ENCODE results near the gene DPH5.

DNA sequence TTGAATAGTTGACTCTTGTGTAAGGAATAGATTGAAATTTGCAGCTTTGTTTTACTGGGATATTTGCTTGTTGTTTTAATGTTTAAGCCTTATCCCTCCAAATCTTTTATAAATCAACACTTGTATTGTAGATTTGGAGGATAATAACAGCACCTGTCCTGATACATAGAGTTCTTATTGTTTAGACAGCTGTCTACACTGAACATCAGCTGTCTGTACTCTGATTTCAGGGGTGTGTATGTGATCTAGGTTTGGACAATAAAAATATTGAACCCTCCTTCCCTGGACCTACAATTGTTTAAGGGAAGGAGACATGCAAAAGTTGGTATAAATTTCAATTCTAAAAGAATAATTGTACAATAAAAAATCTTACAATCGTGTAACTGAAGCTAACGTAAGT is 48.3 kb upstream of the DPH5 start:
- TF ChIP-seq TAF1 (IDR thresholded peaks at IDR 0.05; ENCODE audit: borderline replicate concordance, insufficient read depth, low read length): no peak
- TF ChIP-seq POLR2AphosphoS5 (IDR thresholded peaks at IDR 0.05; ENCODE audit: low read depth, low read length): no peak
- no peak for TF ChIP-seq SIN3A (IDR thresholded peaks at IDR 0.05; ENCODE audit: borderline replicate concordance, insufficient read depth, low read length)

All from PFSK-1 (cell line).